ENCODE data around the gene LYPLAL1.
"Not testable (repeated sequence)": the region's sequence is repeated elsewhere in the genome, so short reads cannot be mapped to it uniquely, and the experiment has no call there.

The LYPLAL1 gene

DNA sequence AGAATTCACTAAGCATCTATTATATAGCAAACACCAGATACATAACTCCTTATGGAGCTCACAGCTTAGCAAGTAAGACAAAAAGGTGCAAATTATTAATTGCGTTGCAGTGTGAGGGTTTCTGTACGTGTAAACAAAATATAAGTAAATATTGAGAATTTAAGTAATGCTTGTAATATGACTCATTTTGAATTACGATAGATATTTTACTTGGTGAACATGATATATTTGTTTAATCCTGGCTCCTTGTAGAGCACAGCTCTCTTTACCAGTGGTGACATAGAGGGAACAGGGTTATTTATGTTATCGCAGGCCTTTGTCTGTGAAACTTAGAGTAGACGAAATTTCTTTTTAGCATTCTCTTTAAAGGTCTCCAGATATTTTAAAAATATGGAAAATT is 36.4 kb downstream of the LYPLAL1 start:
- DNase-seq = no peak

DNA sequence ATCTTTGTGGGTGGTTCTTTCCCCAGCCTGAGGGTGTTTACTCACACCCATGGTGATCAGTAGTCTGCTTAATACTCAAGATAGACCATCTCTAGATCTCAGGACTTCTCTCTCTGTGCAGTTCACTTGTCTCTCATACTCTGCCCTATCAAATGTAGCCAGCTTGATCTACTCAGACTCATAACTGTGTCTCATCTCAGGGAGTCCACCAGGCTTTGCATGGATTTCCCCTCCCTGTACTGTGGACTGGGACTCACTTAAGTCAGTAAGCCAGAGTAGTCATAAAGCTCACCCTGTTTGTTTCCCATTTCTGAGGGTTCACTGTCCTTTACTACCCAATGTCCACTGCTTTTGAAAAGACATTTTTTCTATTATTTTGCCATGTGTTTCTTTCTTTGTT is 41.8 kb downstream of the LYPLAL1 start:
- no peak for DNase-seq

DNA sequence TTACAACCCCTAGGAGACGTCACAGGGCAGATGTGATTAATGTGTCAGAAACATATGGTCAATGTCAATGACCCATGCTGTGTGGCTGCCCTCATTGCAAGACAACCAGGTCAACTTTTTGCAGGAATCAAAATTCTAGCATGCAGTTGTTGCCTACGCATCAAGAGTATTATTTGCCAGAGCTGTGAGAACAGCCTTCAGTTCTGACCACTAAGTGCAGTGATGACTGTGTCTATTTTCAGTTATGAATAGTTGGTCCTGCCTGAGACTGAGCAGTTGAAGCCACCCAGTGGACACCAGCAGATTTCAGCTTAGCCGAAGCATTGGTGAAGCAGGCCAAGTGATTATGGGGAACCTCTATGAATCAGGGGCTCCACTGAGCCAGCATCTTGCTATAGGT is 47.3 kb downstream of the LYPLAL1 start:
- DNase-seq = no peak

DNA sequence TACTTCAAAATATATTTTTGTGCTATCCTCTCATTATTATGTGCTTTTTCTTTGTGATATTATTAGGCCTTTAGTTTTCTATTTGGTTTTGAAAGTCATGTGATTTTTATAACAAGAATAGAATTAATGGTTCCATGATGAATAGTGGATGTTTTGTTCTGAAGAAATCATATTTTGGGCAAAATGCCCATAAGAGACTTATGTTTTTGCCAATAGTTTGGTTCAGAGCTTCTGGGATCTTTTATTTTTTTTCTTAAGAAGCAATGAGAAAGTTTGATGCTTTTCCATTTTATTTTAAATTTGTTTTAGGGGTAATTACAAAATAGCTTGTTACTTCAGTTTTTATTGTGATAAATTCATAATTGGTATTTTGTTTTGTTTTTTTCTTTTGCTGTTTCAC is 49.8 kb downstream of the LYPLAL1 start:
- DNase-seq = no peak

DNA sequence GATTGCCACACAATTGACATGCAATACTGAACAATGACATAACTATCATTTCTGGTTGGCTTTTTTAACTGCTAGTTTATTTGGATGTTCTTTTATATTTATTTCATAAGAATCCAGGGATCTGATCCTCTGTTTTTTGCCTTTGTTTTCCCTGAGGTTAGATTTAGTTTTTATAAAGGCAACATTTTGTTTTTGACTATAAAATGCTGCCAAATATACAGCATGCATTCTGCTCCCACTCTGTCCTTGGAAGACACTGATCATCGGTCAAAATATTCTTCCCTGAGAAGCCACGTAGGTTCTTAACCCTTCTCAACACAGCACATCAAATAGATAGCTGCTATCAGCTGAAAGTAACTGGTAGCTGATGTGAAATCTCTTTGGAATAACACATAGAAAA is 52.5 kb downstream of the LYPLAL1 start:
- no peak for DNase-seq

DNA sequence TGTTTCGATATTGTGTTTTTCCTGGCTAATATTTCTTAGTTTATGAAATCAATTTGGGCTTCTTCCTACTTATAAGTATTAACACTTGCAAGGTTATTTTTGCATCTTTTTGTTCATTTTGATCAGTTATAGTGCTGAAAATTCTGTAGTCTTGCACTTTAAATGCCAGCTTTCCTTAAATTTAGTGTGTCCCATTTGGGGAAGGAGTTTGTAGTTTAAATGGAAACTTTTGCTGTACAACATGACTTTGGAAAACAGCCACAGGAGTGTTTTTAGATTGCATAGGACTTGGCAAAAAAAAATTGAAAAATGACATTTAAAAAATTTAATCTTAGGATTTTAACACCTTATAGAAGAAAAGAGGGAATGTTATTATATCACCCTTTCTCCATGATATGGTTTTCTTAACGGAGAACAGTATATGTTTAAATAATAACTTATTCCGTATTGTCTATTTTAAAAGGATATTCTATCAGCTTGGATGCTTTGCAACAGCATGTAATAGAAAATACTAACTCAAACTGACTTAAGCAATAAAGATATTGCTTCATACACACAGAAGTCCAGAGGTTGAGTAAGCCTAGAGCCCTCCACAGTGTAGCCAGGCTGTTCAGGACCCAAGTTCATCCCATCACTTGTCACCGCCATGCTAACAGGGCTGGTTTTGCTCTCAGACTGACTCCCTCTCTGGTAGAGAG is 53.8 kb downstream of the LYPLAL1 start:
- no peak for DNase-seq

DNA sequence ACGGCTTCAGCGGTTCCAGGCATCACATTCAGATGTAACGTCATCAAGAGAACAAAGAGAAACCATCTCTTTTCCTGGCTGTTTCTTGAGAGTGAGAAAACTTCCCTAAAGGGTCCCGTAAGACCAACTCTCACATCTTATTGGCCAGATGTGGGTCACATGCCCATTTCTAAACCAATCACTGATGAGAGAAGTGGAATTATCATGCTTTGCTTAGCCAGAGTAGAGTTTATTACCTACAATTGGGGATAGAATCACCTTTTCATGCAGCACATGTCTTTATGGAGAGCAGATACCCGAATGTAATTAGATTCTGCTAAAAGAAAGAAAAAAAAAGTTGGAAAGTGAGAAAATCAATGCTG is 54.4 kb downstream of the LYPLAL1 start:
- no peak for DNase-seq

DNA sequence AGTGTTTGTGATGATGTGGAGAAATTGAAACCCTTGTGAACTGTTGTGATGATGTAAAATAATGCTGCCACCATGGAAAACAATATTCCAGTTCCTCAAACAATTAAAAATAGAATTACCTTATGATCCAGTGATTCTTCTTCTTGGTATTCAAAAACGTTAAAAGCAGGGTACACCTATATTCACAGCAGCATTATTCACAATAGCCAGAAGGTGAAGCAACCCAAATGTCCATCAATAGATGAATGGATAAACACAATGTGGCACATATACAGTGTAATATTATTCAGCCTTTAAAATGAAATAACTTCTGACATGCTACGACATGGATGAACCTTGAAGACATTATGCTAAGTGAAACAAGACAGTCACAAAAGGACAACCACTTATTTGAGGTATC is 59.2 kb downstream of the LYPLAL1 start:
- no peak for DNase-seq

DNA sequence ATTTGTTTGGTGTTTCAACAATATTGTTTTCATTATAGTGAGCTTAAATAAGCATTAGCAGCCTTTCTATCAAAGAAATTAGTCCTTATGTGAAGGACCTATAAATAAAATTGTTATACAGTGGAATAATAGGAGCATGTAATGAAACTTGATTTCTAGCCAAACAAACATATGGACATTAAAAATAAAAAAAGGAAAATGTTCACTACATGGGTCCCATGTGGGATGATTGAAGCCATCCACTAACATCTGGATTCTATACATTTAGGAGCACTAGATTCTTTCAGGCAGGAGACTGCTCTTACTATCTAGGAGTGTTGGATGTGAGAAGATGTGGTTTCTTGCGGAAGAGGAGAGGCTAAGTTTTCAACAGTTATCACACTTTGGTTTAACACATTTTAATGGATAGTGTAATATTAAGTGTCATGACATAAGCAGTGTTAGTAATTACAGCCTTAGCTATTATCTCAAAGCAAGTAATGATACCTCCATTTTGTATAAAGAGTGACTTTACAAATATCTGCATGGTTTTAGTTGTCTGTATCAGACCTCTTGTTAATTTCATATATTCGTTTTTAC is 62.3 kb downstream of the LYPLAL1 start:
- no peak for DNase-seq

DNA sequence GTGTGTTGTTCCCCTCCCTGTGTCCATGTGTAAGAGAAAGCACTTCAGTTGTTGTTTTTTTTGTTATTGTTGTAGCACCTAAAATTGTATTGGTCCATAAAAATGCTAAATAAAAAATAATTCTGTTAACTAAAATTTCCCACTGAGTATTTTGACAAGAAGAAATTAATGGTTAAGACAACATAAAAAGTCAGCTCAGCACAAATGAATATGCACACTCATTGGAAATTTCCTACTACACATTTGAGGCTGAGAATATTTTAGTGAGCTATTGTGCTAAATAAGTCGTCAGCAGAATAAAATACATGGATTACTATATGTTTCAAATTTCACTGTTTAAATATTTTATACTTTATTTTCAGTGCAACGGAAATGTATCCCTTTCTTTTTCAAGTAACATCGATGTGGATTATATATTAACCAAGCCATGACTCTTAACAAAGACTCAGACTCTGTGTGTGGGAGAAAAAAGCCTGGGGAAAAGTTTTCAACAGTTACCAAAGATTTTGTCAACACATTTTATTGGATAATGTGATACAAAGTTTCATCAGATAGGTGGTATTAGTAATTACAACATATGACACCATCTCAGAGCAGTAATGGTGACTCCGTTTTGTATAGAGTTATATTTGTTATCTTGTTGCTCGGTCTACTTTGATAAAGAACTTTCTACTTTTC is 63.4 kb downstream of the LYPLAL1 start:
- no peak for DNase-seq

DNA sequence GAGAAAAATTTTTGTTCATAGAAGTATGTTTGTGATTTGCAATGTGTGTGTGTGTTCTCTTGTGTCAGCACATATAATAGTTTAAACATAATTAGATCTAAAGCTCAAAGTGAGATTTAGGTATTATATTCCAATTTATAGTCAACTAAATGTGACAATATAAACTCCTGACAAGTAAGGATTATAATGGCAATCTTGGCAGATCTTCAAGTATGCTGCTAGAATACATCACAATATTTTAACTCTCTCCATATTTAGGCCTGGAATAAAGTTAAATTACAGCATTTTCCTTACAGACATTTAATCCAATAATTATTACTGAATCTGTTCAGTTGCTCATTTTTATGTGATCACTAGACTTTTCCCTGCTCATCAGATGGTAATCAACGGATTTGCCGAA is 65.8 kb downstream of the LYPLAL1 start:
- no peak for DNase-seq

DNA sequence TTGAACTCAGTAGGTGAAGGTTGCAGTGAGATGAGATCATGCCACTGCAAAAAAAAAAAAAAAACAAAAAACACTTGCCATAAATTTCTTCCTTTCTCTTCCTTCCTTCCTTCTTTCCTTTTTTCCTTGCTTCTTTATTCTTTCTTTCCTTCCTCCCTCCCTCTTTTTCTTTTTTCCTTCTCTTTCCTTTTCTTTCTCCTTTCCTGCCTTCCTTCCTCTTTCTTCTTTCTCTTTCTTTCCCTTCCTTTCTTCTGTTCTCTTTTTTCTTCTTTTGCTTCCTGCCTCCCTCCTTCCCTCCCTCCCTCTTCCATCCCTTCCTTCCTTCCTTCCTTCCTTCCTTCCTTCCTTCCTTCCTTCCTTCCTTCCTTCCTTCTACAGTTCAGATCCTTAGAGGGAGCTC is 71.2 kb downstream of the LYPLAL1 start:
- DNase-seq = no peak

DNA sequence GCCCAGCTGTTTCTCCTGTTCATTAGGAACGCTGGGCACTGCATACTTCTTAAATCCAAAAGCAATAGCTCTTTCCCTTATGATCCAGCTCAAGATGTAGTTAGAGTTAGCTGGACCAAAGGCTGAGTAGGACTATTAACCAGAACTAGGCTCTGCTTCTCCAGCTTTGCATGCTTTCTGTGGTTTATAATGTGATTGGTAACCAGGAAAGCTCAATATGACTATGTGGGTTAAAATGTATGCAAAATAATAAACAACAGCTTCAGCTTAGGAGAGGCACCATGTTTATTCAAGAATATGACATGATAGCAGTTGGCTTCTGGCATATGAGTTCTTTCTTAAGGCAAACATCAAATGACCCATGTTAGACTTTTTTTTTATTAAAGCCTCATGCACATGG is 73.8 kb downstream of the LYPLAL1 start:
- no peak for DNase-seq

DNA sequence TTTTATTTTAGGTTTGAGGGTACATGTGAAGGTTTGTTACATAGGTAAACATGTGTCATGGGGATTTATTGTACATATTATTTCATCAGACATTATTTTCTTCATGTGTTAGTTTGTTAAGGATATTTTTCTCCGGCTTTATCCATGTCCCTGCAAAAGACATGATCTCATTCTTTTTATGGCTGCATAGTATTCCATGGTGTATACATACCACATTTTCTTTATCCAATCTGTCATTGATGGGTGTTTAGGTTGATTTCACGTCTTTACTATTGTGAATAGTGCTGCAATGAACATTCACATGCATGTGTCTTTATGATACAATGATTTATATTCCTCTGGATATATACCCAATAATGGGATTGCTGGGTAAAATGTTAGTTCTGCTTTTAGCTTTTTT is 76.8 kb downstream of the LYPLAL1 start:
- not testable (repeated sequence) for DNase-seq

DNA sequence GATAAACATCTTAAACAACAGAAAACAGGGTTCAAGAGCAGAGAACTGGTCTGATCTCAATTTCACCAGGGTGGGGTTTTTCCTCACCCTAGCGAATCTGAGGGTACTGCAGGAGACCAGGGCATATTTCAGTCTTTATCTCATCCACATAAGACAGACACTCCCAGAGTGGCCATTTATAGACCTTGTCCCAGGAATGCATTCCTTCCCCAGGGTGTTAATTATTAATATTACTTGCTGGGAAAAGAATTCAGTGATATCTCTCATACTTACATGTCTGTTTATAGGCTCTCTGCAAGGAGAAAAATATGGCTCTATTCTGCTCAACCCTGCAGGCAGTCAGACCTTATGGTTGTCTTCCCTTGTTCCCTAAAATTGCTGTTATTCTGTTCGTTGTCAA is 84.1 kb downstream of the LYPLAL1 start:
- no peak for DNase-seq

DNA sequence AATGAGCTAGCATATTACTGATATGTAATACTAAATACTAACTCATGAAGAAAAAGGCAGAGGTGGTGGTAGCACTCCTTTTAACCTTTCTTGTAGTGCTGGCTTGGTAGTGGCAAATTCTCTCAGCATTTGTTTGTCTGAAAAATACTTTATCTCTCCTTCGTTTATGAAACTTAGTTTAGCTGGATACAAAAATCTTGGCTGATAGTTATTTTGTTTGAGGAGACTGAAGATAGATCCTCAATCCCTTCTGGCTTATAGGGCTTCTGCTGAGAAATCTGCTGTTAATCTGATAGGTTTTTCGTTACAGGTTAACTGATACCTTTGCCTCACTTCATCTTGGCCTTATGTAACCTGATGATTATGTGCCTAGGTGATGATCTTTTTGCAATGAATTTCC is 87.8 kb downstream of the LYPLAL1 start:
- DNase-seq = no peak
